GM23338 (cell line): Measurements from ENCODE around the gene BIRC5. TPM values are rescaled to one million over a fixed set of nuclear protein-coding genes. Genes with fewer than 3 reads are reported as not detected.

Experiments used
- ATAC-seq: fragments of 200-7000 bp; cut with Tn5 transposase; 3 replicates; pipeline ENCODE4 v1.9.1; 2020
- DNase-seq: peaks from one replicate; pipeline ENCODE4 v3.0.0-alpha.2; 2015; ENCODE audit warnings: low spot score
- H2AFZ ChIP-seq: fragments of 200-600 bp; sonication (generic); 2 replicates; pipeline ENCODE4 v1.8.0; 2016; ENCODE audit warnings: antibody characterized with exemption, mild to moderate bottlenecking, moderate library complexity
- H3F3A ChIP-seq: fragments of 200-600 bp; sonication (generic); replicated peaks from 2 replicates; pipeline ENCODE4 v1.8.0; 2017; ENCODE audit warnings: antibody characterized with exemption, mixed run types, low read depth
- H3K27ac ChIP-seq: fragments of 200-600 bp; sonication (generic); 2 replicates; pipeline ENCODE4 v1.6.1; 2016; ENCODE audit warnings: low read depth
- H3K27me3 ChIP-seq: fragments of 200-600 bp; sonication (generic); 2 replicates; pipeline ENCODE4 v1.8.0; 2016; ENCODE audit warnings: mild to moderate bottlenecking, mixed run types, moderate library complexity; ENCODE audit not compliant: insufficient read depth
- H3K36me3 ChIP-seq: fragments of 200-600 bp; sonication (generic); 2 replicates; pipeline ENCODE4 v1.8.0; 2016; ENCODE audit warnings: mild to moderate bottlenecking; ENCODE audit not compliant: insufficient read depth
- H3K4me1 ChIP-seq: fragments of 200-600 bp; sonication (generic); 2 replicates; pipeline ENCODE4 v1.8.0; 2016; ENCODE audit warnings: mild to moderate bottlenecking, moderate library complexity; ENCODE audit not compliant: insufficient read depth
- H3K4me2 ChIP-seq: fragments of 200-600 bp; sonication (generic); 2 replicates; pipeline ENCODE4 v1.7.1; 2017; ENCODE audit warnings: mixed run types
- H3K4me3 ChIP-seq: fragments of 200-600 bp; sonication (generic); 2 replicates; pipeline ENCODE4 v1.6.1; 2016; ENCODE audit warnings: mixed run types
- H3K79me2 ChIP-seq: fragments of 200-600 bp; sonication (generic); replicated peaks from 2 replicates; pipeline ENCODE4 v1.8.0; 2017; ENCODE audit warnings: mild to moderate bottlenecking; ENCODE audit not compliant: insufficient read depth
- H3K9me2 ChIP-seq: fragments of 200-600 bp; sonication (generic); 2 replicates; pipeline ENCODE4 v1.8.0; 2017; ENCODE audit not compliant: insufficient read depth
- H4K20me1 ChIP-seq: fragments of 200-600 bp; sonication (generic); replicated peaks from 2 replicates; pipeline ENCODE4 v1.8.0; 2017; ENCODE audit warnings: mild to moderate bottlenecking; ENCODE audit not compliant: insufficient read depth
- H3K27ac Mint-ChIP-seq: 2 replicates; pipeline ENCODE4 v1.8.0; 2020; ENCODE audit warnings: inconsistent platforms, mild to moderate bottlenecking, moderate library complexity, mixed read lengths
- H3K27me3 Mint-ChIP-seq: 3 replicates; pipeline ENCODE4 v1.8.0; 2022; ENCODE audit warnings: low read depth, mild to moderate bottlenecking, moderate library complexity, mixed read lengths, inconsistent platforms; ENCODE audit not compliant: insufficient read depth, poor library complexity
- H3K36me3 Mint-ChIP-seq: 3 replicates; pipeline ENCODE4 v1.8.0; 2021; ENCODE audit warnings: low read depth, mild to moderate bottlenecking, inconsistent platforms, moderate library complexity, mixed read lengths
- H3K4me1 Mint-ChIP-seq: 3 replicates; pipeline ENCODE4 v1.8.0; 2020; ENCODE audit warnings: mild to moderate bottlenecking, inconsistent platforms, mixed read lengths
- H3K4me3 Mint-ChIP-seq: 3 replicates; pipeline ENCODE4 v1.8.0; 2021; ENCODE audit warnings: moderate library complexity, mild to moderate bottlenecking, inconsistent platforms, mixed read lengths
- H3K9me3 Mint-ChIP-seq: 3 replicates; pipeline ENCODE4 v1.8.0; 2020; ENCODE audit warnings: moderate library complexity, mild to moderate bottlenecking, inconsistent platforms, mixed read lengths
- CREB1 ChIP-seq: fragments of 250-450 bp; sonication (Bioruptor Pico); IDR thresholded peaks from 2 replicates; pipeline ENCODE4 v1.5.0; 2020; ENCODE audit warnings: low read depth, mild to moderate bottlenecking, moderate library complexity
- ETS1 ChIP-seq: IDR thresholded peaks from 2 replicates; pipeline ENCODE4 v1.6.1; 2016; ENCODE audit warnings: antibody characterized with exemption
- EZH2 ChIP-seq: fragments of 200-600 bp; sonication (generic); IDR thresholded peaks from one replicate; pipeline ENCODE4 v1.8.0; 2017; ENCODE audit warnings: antibody characterized with exemption, mild to moderate bottlenecking, low read depth; ENCODE audit not compliant: unreplicated experiment
- EZH2phosphoT487 ChIP-seq: fragments of 200-600 bp; sonication (generic); IDR thresholded peaks from one replicate; pipeline ENCODE4 v1.8.1; 2018; ENCODE audit warnings: antibody characterized with exemption; ENCODE audit not compliant: unreplicated experiment
- JUNB ChIP-seq: IDR thresholded peaks from one replicate; pipeline ENCODE4 v1.6.1; 2016; ENCODE audit warnings: antibody characterized with exemption; ENCODE audit not compliant: unreplicated experiment
- NANOG ChIP-seq: IDR thresholded peaks from 2 replicates; pipeline ENCODE4 v1.6.1; 2016; ENCODE audit warnings: antibody characterized with exemption, borderline replicate concordance
- REST ChIP-seq: IDR thresholded peaks from one replicate; pipeline ENCODE4 v1.6.1; 2018; ENCODE audit warnings: antibody characterized with exemption; ENCODE audit not compliant: unreplicated experiment
- ZNF114 ChIP-seq: fragments of 250-450 bp; sonication (Bioruptor Pico); IDR thresholded peaks from 2 replicates; pipeline ENCODE4 v1.5.0; 2020; ENCODE audit warnings: mild to moderate bottlenecking, moderate library complexity
- ZNF462 ChIP-seq: fragments of 250-450 bp; sonication (Bioruptor Pico); IDR thresholded peaks from 2 replicates; pipeline ENCODE4 v1.5.0; 2020; ENCODE audit warnings: mild to moderate bottlenecking, moderate library complexity
- polyA plus RNA-seq: library from polyadenylated mRNA; unstranded; fragments of >200 nt; fragmentation: Nextera tagmentation; extraction: Ambion mirVana; gene quantifications from 2 replicates; pipeline ENCODE4 v1.2.1, GENCODE V29; 2016
- total RNA-seq: library from RNA; depleted of rRNA; stranded (reverse); fragments of >200 nt; shearing (Covaris generic); gene quantifications from 2 replicates; pipeline ENCODE4 v1.2.3, GENCODE V29; 2014

BIRC5 gene
- total and polyA plus RNA-seq, 2 experiments from 2014 or later: 89.7 to 111 TPM

GRCh38 chr17:78227455-78227916, 13.4 kb downstream of the BIRC5 start:
- Histone ChIP-seq H3K27me3 (peaks cover 21% of the 10 kb centered on the region), H3K79me2 (no peaks in the 10 kb centered on the region), H3K36me3 (peaks cover 9% of the 10 kb centered on the region), H3K9me2 (no peaks in the 10 kb centered on the region), H3F3A (peaks cover 28% of the 10 kb centered on the region), H4K20me1 (no peaks in the 10 kb centered on the region; the same call in 1 of the 2 replicates), H3K4me2 (no peak overlapping the region), H2AFZ (no peak overlapping the region), H3K4me1 (no peaks in the 10 kb centered on the region), H3K27ac (no peak overlapping the region), H3K4me3 (no peak overlapping the region)
- DNase-seq: no peak
- Mint-ChIP-seq H3K27ac (no peak overlapping the region), H3K4me3 (no peak overlapping the region), H3K9me3 (no peaks in the 10 kb centered on the region), H3K4me1 (peaks cover 7% of the 10 kb centered on the region), H3K36me3 (peaks cover 27% of the 10 kb centered on the region), H3K27me3 (peaks cover 20% of the 10 kb centered on the region)
- ATAC-seq: no peak
- TF ChIP-seq EZH2phosphoT487 (no peak), JUNB (no peak), ETS1 (no peak), ZNF114 (no peak), ZNF462 (CRISPR knock-in tag) (no peak), EZH2 (no peak), CREB1 (no peak), NANOG (no peak), REST (no peak)
